IPS-20b (cell line): ENCODE measurements around the gene ANXA3.
A peak's percentile ranks its signal among the peaks of the same experiment; 100 is the strongest.
"Not testable (repeated sequence)": the region's sequence is repeated elsewhere in the genome, so short reads cannot be mapped to it uniquely, and the experiment has no call there.

ENCODE experiments used
- H3K27ac ChIP-seq: one replicate; pipeline ENCODE4 v1.5.1; 2013; ENCODE audit warnings: low read length
- H3K27me3 ChIP-seq: 2 replicates; pipeline ENCODE4 v1.6.1; 2013; ENCODE audit warnings: mild to moderate bottlenecking, low read length, inconsistent platforms; ENCODE audit not compliant: insufficient read depth
- H3K36me3 ChIP-seq: 2 replicates; pipeline ENCODE4 v1.6.1; 2013; ENCODE audit warnings: low read depth, mild to moderate bottlenecking, inconsistent platforms, low read length, moderate library complexity; ENCODE audit not compliant: insufficient read depth
- H3K4me1 ChIP-seq: 2 replicates; pipeline ENCODE4 v1.6.1; 2013; ENCODE audit warnings: mild to moderate bottlenecking, control low read depth, inconsistent platforms, low read length, moderate library complexity; ENCODE audit not compliant: insufficient read depth
- H3K4me3 ChIP-seq: 2 replicates; pipeline ENCODE4 v1.5.1; 2013; ENCODE audit warnings: mild to moderate bottlenecking, low read length, inconsistent platforms
- H3K9ac ChIP-seq: 2 replicates; pipeline ENCODE4 v1.6.1; 2013; ENCODE audit warnings: low read depth, mild to moderate bottlenecking, inconsistent platforms, low read length, moderate library complexity
- H3K9me3 ChIP-seq: 2 replicates; pipeline ENCODE4 v1.6.1; 2013; ENCODE audit warnings: mild to moderate bottlenecking, low read depth, low read length, inconsistent platforms; ENCODE audit not compliant: insufficient read depth

ANXA3 gene, protein sequence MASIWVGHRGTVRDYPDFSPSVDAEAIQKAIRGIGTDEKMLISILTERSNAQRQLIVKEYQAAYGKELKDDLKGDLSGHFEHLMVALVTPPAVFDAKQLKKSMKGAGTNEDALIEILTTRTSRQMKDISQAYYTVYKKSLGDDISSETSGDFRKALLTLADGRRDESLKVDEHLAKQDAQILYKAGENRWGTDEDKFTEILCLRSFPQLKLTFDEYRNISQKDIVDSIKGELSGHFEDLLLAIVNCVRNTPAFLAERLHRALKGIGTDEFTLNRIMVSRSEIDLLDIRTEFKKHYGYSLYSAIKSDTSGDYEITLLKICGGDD

DNA sequence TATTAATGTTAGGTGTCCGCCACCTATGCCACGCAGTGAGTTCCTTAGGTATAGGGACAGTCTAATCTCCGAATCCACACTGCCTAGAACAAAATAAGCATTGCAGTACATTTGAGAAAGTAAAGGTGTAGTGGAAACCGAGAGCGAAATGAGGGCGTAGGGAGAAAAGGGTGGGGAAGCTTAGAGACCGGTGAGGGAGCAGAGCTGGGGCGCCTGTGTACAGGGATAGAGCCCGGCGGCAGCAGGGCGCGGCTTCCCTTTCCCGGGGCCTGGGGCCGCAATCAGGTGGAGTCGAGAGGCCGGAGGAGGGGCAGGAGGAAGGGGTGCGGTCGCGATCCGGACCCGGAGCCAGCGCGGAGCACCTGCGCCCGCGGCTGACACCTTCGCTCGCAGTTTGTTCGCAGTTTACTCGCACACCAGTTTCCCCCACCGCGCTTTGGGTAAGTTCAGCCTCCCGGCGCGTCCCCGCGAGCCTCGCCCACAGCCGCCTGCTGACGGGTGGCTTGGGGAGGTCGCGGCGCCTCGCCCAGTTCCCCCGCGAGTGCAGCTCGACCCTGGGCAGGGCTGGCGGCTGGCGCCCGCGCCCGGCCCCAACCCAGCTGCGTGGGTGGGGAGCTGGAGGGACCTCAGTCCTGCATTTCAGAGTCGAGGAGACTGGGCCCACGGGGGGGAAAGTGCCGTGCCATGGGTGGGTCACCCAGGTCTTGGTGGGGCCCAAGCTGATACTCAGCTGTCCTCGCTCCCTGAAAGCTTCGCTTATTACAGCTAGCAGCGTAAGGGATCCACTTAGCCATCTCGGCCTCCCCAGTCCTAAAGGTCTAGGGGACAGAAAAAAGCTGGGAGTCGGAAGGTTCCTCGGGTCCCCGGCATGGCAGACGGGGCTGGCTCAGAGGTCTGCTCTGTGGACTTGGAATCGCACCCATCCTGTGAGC lies at the start of gene ANXA3:
Gene ANXA3, plus strand, starts transcription at position 351 of the 932 bp plus-strand sequence. CDS start 2,704 bp downstream, outside the sequence.
- Histone ChIP-seq H3K36me3 (0 out of 2 replicates have a peak, but pooled peaks cover 8% of the 10 kb centered on the region), H3K9ac (peak within 1 kb of the TSS; percentile 95)

DNA sequence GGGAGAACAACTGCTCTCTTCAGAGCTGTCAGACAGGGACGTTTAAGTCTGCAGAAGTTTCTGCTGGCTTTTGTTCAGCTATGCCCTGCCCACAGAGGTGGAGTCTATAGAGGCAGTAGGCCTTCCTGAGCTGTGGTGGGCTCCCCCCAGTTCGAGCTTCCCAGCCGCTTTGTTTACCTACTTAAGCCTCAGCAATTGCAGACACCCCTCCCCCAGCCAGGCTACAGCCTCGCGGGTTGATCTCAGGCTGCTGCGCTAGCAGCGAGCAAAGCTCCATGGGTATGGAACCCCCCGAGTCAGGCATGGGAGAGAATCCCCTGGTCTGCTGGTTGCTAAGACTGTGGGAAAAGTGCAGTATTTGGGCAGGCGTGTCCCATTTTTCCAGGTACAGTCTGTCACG lies 45.3 kb upstream of the ANXA3 start:
- not testable (repeated sequence) for H3K9me3 ChIP-seq, H3K27me3 ChIP-seq, H3K27ac ChIP-seq, H3K4me1 ChIP-seq, H3K4me3 ChIP-seq, H3K9ac ChIP-seq
- peaks cover 55% of the 10 kb centered on the region for H3K36me3 ChIP-seq

More for the DNA sequence above, at the start of gene ANXA3:
- peak within 1 kb of the TSS; percentile 74 for H3K4me3 ChIP-seq
- H3K4me1 ChIP-seq, result peaks cover 6% of the 10 kb centered on the region; the same call in 1 of the 2 replicates
- H3K27me3 ChIP-seq, result peaks cover 39% of the 10 kb centered on the region
- no peaks in the 10 kb centered on the region for H3K9me3 ChIP-seq
- H3K27ac ChIP-seq, result peak within 1 kb of the TSS; percentile 40

GRCh38 chr4:78509043-78509442 lies 42.5 kb upstream of the ANXA3 start:
- Histone ChIP-seq H3K4me1 (no peaks in the 10 kb centered on the region; the same call in 1 of the 2 replicates), H3K36me3 (peaks cover 75% of the 10 kb centered on the region), H3K9ac (no peak overlapping the region), H3K4me3 (no peak overlapping the region), H3K27me3 (no peaks in the 10 kb centered on the region), H3K27ac (no peak overlapping the region), H3K9me3 (no peaks in the 10 kb centered on the region)

DNA sequence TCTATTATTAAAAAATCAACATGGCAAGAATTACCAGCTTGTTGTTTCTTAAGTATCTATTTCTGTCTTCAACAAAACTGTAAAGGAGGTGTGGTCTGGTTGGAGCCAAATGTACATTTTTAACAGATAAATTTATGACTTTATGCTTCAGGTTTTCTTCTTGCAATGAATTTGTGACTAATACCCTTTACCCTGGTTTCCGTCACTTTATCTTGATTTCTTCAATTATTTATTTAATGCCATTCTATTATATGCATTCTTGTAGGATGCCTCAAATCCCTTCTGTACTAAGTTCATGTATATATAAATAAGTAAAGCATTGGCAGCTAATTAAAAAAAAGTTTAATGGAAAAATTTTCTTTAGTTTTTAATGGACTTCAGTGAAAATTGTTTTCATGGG lies 41.5 kb upstream of the ANXA3 start:
- Histone ChIP-seq H3K36me3 (peaks cover 82% of the 10 kb centered on the region), H3K27me3 (no peaks in the 10 kb centered on the region), H3K9me3 (no peaks in the 10 kb centered on the region), H3K27ac (no peak overlapping the region), H3K9ac (no peak overlapping the region), H3K4me3 (no peak overlapping the region), H3K4me1 (no peaks in the 10 kb centered on the region; the same call in 1 of the 2 replicates)

- Histone ChIP-seq H3K36me3 (peaks cover 82% of the 10 kb centered on the region), H3K27me3 (no peaks in the 10 kb centered on the region), H3K9me3 (no peaks in the 10 kb centered on the region), H3K9ac (no peak overlapping the region), H3K27ac (no peak overlapping the region), H3K4me1 (no peaks in the 10 kb centered on the region; the same call in 1 of the 2 replicates), H3K4me3 (no peak overlapping the region)
Measured at GRCh38 chr4:78510681-78511080, 40.9 kb upstream of the ANXA3 start.

DNA sequence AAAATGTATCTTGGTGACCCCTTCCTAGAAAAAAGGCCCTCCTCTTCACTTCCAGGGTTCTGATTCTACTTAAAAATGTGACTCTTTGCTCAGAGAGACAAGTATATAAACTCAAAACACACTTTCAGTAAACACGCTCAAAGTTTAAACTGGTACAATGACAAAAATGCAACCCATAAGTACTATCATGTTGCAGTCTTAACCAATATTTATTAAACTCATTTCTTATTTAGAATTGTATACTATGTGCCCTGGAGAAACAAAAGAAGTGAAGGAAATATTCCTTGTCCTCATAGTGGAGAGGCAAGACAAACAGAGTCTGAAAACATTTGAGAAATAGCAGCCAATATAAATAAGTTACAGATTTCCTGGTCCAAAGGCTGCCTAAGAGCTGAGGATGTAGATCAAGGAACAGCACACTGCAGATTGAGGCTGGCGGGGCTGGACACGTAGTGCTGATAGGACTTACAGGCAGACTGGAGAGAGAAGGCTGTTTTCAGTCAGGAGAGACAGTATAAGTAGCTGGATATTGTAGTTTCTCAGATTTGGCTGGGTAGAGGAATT lies 39.1 kb upstream of the ANXA3 start:
- no peaks in the 10 kb centered on the region for H3K27me3 ChIP-seq
- peaks cover 76% of the 10 kb centered on the region for H3K36me3 ChIP-seq
- no peak overlapping the region for H3K9ac ChIP-seq
- no peaks in the 10 kb centered on the region for H3K9me3 ChIP-seq
- H3K27ac ChIP-seq, result no peak overlapping the region
- no peaks in the 10 kb centered on the region for H3K4me1 ChIP-seq
- no peak overlapping the region for H3K4me3 ChIP-seq

DNA sequence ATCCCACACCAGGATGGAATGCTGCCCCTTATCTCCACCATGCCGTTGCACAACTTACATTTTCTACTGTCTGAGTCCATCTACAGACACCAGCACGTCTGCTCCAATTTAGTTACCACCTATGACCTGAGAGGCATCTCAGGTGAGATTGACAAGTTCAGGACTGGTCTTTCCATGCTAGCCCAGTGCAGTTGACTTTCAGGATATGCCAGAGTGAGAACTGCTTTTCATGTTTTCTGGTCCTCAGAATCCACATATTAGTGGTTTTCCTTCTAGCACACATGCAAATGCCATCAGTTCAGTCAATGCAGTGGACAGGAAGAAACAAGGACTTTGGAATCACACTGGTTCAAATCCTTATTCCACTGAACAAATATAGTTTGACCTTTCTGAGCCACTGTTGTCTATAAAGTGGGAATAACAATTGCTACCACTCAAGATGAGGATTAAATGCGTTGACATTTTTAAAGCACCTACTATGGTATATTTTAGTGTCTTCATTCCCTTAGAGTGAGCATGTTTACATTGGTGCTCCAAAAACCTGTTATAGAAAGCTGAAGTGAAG lies 38.1 kb upstream of the ANXA3 start:
- H3K36me3 ChIP-seq, result peaks cover 69% of the 10 kb centered on the region
- H3K27me3 ChIP-seq, result no peaks in the 10 kb centered on the region
- no peak overlapping the region for H3K9ac ChIP-seq
- no peaks in the 10 kb centered on the region for H3K4me1 ChIP-seq
- H3K27ac ChIP-seq, result no peak overlapping the region
- H3K4me3 ChIP-seq, result no peak overlapping the region
- H3K9me3 ChIP-seq, result no peaks in the 10 kb centered on the region

- H3K4me1 ChIP-seq, result no peaks in the 10 kb centered on the region
- H3K27ac ChIP-seq, result no peak overlapping the region
- no peak overlapping the region for H3K4me3 ChIP-seq
- H3K9ac ChIP-seq, result no peak overlapping the region
- H3K36me3 ChIP-seq, result peaks cover 69% of the 10 kb centered on the region
- no peaks in the 10 kb centered on the region for H3K27me3 ChIP-seq
- no peaks in the 10 kb centered on the region for H3K9me3 ChIP-seq
Measured at GRCh38 chr4:78517050-78517652, 34.4 kb upstream of the ANXA3 start.

DNA sequence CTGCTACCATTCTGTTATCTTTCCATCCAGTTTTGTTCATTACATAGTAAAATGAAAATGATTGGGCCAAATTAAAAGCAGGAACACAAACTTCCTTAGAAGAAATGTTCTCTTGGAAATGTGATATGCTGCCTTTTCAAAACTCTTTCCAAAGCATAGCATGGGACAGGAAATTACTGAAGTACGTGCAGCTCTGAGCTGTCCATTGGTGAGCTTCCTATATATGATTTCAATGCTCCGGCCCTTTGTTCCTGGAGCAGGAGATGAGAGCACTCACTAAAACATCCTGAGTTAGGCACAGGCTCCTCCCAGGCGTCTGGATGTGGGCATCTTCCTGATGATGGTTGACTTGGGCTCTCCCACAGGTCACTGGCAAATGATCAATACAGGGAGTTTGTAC lies 33.0 kb upstream of the ANXA3 start:
- H3K4me1 ChIP-seq, result no peaks in the 10 kb centered on the region
- H3K27ac ChIP-seq, result no peak overlapping the region
- no peak overlapping the region for H3K4me3 ChIP-seq
- peaks cover 68% of the 10 kb centered on the region for H3K36me3 ChIP-seq
- H3K9ac ChIP-seq, result no peak overlapping the region
- no peaks in the 10 kb centered on the region for H3K9me3 ChIP-seq
- H3K27me3 ChIP-seq, result no peaks in the 10 kb centered on the region

- Histone ChIP-seq H3K27me3 (no peaks in the 10 kb centered on the region), H3K36me3 (peaks cover 70% of the 10 kb centered on the region), H3K27ac (no peak overlapping the region), H3K9me3 (no peaks in the 10 kb centered on the region), H3K4me1 (no peaks in the 10 kb centered on the region), H3K4me3 (no peak overlapping the region), H3K9ac (no peak overlapping the region)
Measured at GRCh38 chr4:78519962-78520361, 31.6 kb upstream of the ANXA3 start.

DNA sequence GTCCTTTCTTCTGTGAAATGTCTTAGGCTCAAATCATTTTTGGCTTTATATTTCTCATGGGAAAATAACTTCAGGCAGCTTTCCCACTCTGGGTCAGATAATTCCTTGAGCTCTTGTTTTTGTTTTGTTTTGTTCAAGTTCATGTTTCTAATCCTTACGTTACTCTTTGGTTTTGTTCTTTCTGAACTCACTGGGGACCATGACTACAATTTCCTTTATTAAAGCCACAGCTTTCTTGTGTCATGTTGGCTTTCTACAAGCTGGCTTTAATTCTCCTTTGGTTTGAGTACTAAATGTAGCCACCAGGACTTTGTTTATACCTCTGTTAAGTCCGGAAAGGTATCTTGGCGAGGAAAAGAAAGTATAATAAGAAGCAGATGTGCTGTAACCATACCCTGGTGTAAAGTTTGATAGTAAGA lies 30.8 kb upstream of the ANXA3 start:
- Histone ChIP-seq H3K9ac (no peak overlapping the region), H3K27ac (no peak overlapping the region), H3K9me3 (no peaks in the 10 kb centered on the region), H3K27me3 (no peaks in the 10 kb centered on the region), H3K4me1 (no peaks in the 10 kb centered on the region), H3K36me3 (peaks cover 79% of the 10 kb centered on the region), H3K4me3 (no peak overlapping the region)
